Endothelial cell of umbilical vein (primary cell): ENCODE results near the gene LAMC3. TPM values are rescaled to one million over a fixed set of nuclear protein-coding genes. Genes with fewer than 3 reads are reported as not detected.

ENCODE experiments used
- BruUV-seq: library from RNA; stranded (reverse); fragments of 400-500 nt; replicated peaks from 2 replicates; lab custom pipeline; 2021; lab: Mats Ljungman, UMichigan
- CTCF ChIA-PET: fragments of 300-600, 350-600 bp; sonication (Branson Sonifier 250); formaldehyde crosslinking; loops from one replicate; lab custom pipeline; 2021; ENCODE audit warnings: antibody characterized with exemption, inconsistent platforms; lab: Charles Lee
- POLR2A ChIA-PET: fragments of 300-600, 350-600 bp; sonication (Branson Sonifier 250); formaldehyde crosslinking; loops from one replicate; lab custom pipeline; 2021; ENCODE audit warnings: antibody characterized with exemption, inconsistent platforms; lab: Charles Lee
- DNase-seq: peaks from one replicate; pipeline ENCODE4 v3.0.0-alpha.2; 2011; ENCODE audit warnings: low read depth, low spot score
- FAIRE-seq: peaks from 2 replicates; lab custom pipeline; 2011; peaks lifted over from hg19 to GRCh38; lab: Jason Lieb, UNC
- H2AFZ ChIP-seq: 2 replicates; pipeline ENCODE4 v1.6.0; 2012; ENCODE audit warnings: low read depth, low read length, control low read depth, inconsistent platforms
- H3K27ac ChIP-seq: 2 replicates; pipeline ENCODE4 v1.5.1; 2011; ENCODE audit warnings: low read depth, mild to moderate bottlenecking, control low read depth, low read length, moderate library complexity; ENCODE audit not compliant: insufficient read depth
- H3K27me3 ChIP-seq, 2 experiments: 2 replicates each; pipeline versions ENCODE4 v1.6.0 to v1.6.1; 2011; ENCODE audit warnings: low read length in 2 of 2, mixed read lengths in 1 of 2; ENCODE audit not compliant: control insufficient read depth in 2 of 2, insufficient read depth in 2 of 2
- H3K36me3 ChIP-seq, 2 experiments: 2 replicates in 1 of 2; 3 replicates in 1 of 2; pipeline ENCODE4 v1.5.1; 2011; ENCODE audit warnings: low read length in 2 of 2, mild to moderate bottlenecking in 1 of 2, moderate library complexity in 1 of 2; ENCODE audit not compliant: control insufficient read depth in 2 of 2, insufficient read depth in 2 of 2; ENCODE audit errors: extremely low read depth in 1 of 2
- H3K4me1 ChIP-seq: 3 replicates; pipeline ENCODE4 v1.5.1; 2011; ENCODE audit warnings: mild to moderate bottlenecking, low read length; ENCODE audit not compliant: control insufficient read depth, insufficient read depth; ENCODE audit errors: extremely low read depth
- H3K4me2 ChIP-seq: 2 replicates; pipeline ENCODE4 v1.6.1; 2011; ENCODE audit warnings: low read length, control low read depth, mixed read lengths; ENCODE audit not compliant: insufficient read depth
- H3K4me3 ChIP-seq, 3 experiments: fragments of 200-600 bp in 1 of 3; sonication (generic), shearing (Covaris generic) in 1 of 3; replicated peaks in 1 of 3; 2 replicates each; pipeline ENCODE4 v1.5.1; 2011 to 2016; ENCODE audit warnings: control low read depth in 3 of 3, low read length in 3 of 3, mild to moderate bottlenecking in 2 of 3, inconsistent platforms in 1 of 3, low read depth in 1 of 3, moderate library complexity in 1 of 3; ENCODE audit not compliant: insufficient read depth in 1 of 3
- H3K79me2 ChIP-seq: 2 replicates; pipeline ENCODE4 v1.6.0; 2012; ENCODE audit warnings: low read length, inconsistent platforms; ENCODE audit not compliant: control insufficient read depth, insufficient read depth
- H3K9ac ChIP-seq: replicated peaks from 2 replicates; pipeline ENCODE3; 2011; ENCODE audit warnings: low read length, control low read depth; ENCODE audit not compliant: insufficient read depth; ENCODE audit errors: extremely low read depth
- H3K9me1 ChIP-seq: replicated peaks from 3 replicates; pipeline ENCODE4 v1.6.0; 2011; ENCODE audit warnings: mild to moderate bottlenecking, low read length; ENCODE audit not compliant: control insufficient read depth, insufficient read depth; ENCODE audit errors: extremely low read depth
- H3K9me3 ChIP-seq: replicated peaks from 2 replicates; pipeline ENCODE4 v1.5.1; 2012; ENCODE audit warnings: low read length, inconsistent platforms; ENCODE audit not compliant: control insufficient read depth, insufficient read depth
- H4K20me1 ChIP-seq: replicated peaks from 2 replicates; pipeline ENCODE3; 2011; ENCODE audit warnings: mild to moderate bottlenecking, low read length; ENCODE audit not compliant: control insufficient read depth, insufficient read depth; ENCODE audit errors: extremely low read depth
- CTCF ChIP-seq, 2 donors: IDR thresholded peaks; 1 replicate in 1 of 2; 2 replicates in 1 of 2; pipeline ENCODE4 v1.5.1; 2011; ENCODE audit warnings: low read length in 2 of 2, mild to moderate bottlenecking in 2 of 2, moderate library complexity in 2 of 2, control low read depth in 1 of 2, inconsistent platforms in 1 of 2, low read depth in 1 of 2; ENCODE audit not compliant: insufficient read depth in 1 of 2; ENCODE audit errors: extremely low read depth in 1 of 2
- EZH2 ChIP-seq: IDR thresholded peaks from 2 replicates; pipeline ENCODE4 v1.6.1; 2012; ENCODE audit warnings: borderline replicate concordance, low read depth, mild to moderate bottlenecking, moderate library complexity, low read length, inconsistent platforms; ENCODE audit not compliant: severe bottlenecking
- FOS ChIP-seq: IDR thresholded peaks from 2 replicates; pipeline ENCODE4 v1.6.1; 2011; ENCODE audit warnings: mild to moderate bottlenecking, low read length, moderate library complexity, borderline replicate concordance; ENCODE audit not compliant: insufficient read depth
- GATA2 ChIP-seq: IDR thresholded peaks from 2 replicates; pipeline ENCODE4 v1.7.0; 2011; ENCODE audit warnings: low read depth, mild to moderate bottlenecking, moderate library complexity, mixed read lengths, low read length; ENCODE audit not compliant: insufficient read length, insufficient read depth
- JUN ChIP-seq: IDR thresholded peaks from 2 replicates; pipeline ENCODE4 v1.6.1; 2011; ENCODE audit warnings: borderline replicate concordance, low read depth; ENCODE audit not compliant: insufficient read length, insufficient read depth
- MAX ChIP-seq: IDR thresholded peaks from 2 replicates; pipeline ENCODE4 v1.6.1; 2011; ENCODE audit not compliant: insufficient read depth, insufficient read length
- MYC ChIP-seq: IDR thresholded peaks from one replicate; pipeline ENCODE4 v1.6.1; 2011; ENCODE audit warnings: mild to moderate bottlenecking, low read depth, low read length
- POLR2A ChIP-seq: IDR thresholded peaks from 2 replicates; pipeline ENCODE4 v1.6.1; 2012; ENCODE audit warnings: low read depth, mild to moderate bottlenecking, control low read depth, low read length
- POLR2AphosphoS5 ChIP-seq: IDR thresholded peaks from 2 replicates; pipeline ENCODE4 v1.6.1; 2012; ENCODE audit warnings: low read depth, mild to moderate bottlenecking, control low read depth, low read length, moderate library complexity; ENCODE audit not compliant: insufficient read depth
- dilution Hi-C: fragments of 300-500 bp; cut with MboI; formaldehyde crosslinking; loops from one replicate; pipeline ENCODE4 v1.15.0; 2019; ENCODE audit warnings: low sequenced_read_pairs; ENCODE audit not compliant: extremely low pct_ligation_motif_present
- intact Hi-C: fragments of 100-400 bp; cut with micrococcal nuclease; formaldehyde crosslinking; loops from one replicate; pipeline ENCODE4 v1.10.0; 2022
- polyA plus RNA-seq, 4 experiments: library from polyadenylated mRNA; depleted of rRNA in 3 of 4; stranded (reverse) in 3 of 4; unstranded in 1 of 4; fragments of >200 nt; gene quantifications; 2 replicates each; pipeline versions ENCODE4 v1.2.1 to v1.2.3, GENCODE V29; 2011 to 2012; ENCODE audit warnings: missing spikeins in 1 of 4
- total RNA-seq: library from RNA; stranded (reverse); gene quantifications from 2 replicates; pipeline ENCODE4 v1.2.3, GENCODE V29; 2021

LAMC3 gene
- total and polyA plus RNA-seq, 2 donors (not counting 3 experiments of a cell fraction or from before 2014, with no cell fraction given), result 0.18 to 0.38 TPM

- CTCF ChIA-PET, result interaction anchor here (0.8 to 8.5 kb wide), 9 partner anchors 9 to 348 kb away, joined by 3 to 133 read pairs (median 4); no protein-coding TSS in a partner anchor
- no peaks in the 10 kb centered on the region for H3K36me3 ChIP-seq
- H3K9me3 ChIP-seq, result no peaks in the 10 kb centered on the region
- DNase-seq (no peak), FAIRE-seq (no peak)
- H3K27ac ChIP-seq, result no peak overlapping the region
- dilution Hi-C loops, result no loop called here
- H3K27me3 ChIP-seq, result no peaks in the 10 kb centered on the region
- H3K9me1 ChIP-seq, result no peaks in the 10 kb centered on the region
- H3K79me2 ChIP-seq, result no peaks in the 10 kb centered on the region
- TF ChIP-seq POLR2AphosphoS5, result no peak
- TF ChIP-seq EZH2, result no peak
- TF ChIP-seq GATA2, result no peak
- TF ChIP-seq POLR2A, result no peak
- no peak for TF ChIP-seq MYC
- TF ChIP-seq MAX, result no peak
- TF ChIP-seq JUN, result no peak
- no peak for TF ChIP-seq CTCF (IDR thresholded peaks at IDR 0.05; ENCODE audit: extremely low read depth in 1 of 2, insufficient read depth in 1 of 2, low read depth in 1 of 2, low read length in 2 of 2)
- no peak for TF ChIP-seq FOS
- no peak overlapping the region for H3K9ac ChIP-seq
- BruUV-seq, result no TSS peak
- intact Hi-C loops, result loop anchor here (5.0 kb wide), 3 partner anchors 157 to 352 kb away; no protein-coding TSS in a partner anchor
- H3K4me2 ChIP-seq, result no peak overlapping the region
- no peaks in the 10 kb centered on the region for H4K20me1 ChIP-seq
- no peak overlapping the region for H2AFZ ChIP-seq
- no peak overlapping the region for H3K4me3 ChIP-seq
- POLR2A ChIA-PET, result no interaction called here
- no peaks in the 10 kb centered on the region for H3K4me1 ChIP-seq
Observed at GRCh38 chr9:131048820-131049219, 39.8 kb downstream of the LAMC3 start.
